Amniotic stem cell (primary cell): ENCODE measurements around the gene ATL3.
"Not testable (repeated sequence)": the region's sequence is repeated elsewhere in the genome, so short reads cannot be mapped to it uniquely, and the experiment has no call there.

Experiments used
- DNase-seq: peaks from one replicate; lab custom pipeline; 2025; lab: John Stamatoyannopoulos, UW

Gene ATL3

DNA sequence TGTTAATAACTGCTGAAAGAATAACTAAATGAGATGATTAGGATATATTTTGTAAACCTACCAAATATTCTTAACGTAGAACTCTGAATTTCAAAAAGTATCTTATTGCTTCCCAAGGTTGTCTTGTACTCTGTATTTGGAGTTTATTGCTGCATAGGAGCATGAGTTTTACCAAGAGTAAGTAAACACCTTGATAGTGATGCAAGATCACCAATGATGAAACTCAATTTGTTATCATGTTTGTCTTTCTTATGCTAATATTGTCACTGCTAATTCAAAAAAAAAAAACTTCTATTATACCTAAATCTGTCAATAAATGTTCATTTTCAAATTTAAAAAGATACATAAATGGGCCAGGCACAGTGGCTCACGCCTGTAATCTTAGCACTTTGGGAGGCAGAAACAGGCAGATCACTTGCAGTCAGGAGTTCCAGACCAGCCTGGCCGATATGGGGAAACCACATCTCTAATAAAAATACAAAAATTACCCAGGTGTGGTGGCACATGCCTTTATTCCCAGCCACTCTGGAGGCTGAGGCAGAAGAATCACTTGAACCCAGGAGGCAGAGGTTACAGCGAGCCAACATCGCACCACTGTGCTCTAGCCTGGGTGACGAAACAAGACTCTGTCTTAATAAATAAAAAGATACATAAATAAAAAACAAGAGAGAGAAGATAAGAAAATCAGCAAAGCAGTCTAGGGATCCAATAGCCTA is 84.6 kb downstream of the ATL3 start:
- DNase-seq = no peak

DNA sequence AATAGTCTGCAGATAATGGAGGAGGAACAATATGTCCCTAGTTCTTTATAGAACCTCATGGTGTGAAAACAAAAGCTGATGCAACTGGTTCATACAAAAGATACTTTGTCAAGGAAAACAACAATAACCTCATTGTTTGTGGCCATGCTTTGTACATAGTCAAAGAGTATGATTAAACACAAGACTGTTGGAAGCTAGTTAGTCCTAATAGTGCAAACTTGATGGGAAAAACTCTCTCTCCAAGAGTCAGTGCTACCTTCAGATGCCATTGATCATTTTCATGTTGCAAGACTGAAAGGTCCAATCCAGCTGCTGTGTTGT is 87.9 kb downstream of the ATL3 start:
- no peak for DNase-seq

DNA sequence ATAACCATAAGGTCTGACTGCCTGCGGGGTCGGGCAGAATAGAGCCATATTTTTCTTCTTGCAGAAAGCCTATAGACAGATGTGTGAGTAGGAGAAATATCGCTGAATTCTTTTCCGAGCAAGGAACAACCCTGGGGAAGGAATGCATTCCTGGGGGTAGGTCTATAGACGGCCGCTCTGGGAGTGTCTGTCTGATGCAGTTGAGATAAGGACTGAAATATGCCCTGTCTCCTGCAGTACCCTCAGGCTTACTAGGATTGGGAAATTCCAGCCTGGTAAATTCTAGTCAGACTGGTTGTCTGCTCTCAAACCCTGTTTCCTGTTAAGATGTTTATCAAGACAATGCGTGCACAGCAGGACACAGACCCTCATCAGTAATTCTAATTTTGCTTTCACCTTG is 90.0 kb downstream of the ATL3 start:
- DNase-seq = not testable (repeated sequence)

DNA sequence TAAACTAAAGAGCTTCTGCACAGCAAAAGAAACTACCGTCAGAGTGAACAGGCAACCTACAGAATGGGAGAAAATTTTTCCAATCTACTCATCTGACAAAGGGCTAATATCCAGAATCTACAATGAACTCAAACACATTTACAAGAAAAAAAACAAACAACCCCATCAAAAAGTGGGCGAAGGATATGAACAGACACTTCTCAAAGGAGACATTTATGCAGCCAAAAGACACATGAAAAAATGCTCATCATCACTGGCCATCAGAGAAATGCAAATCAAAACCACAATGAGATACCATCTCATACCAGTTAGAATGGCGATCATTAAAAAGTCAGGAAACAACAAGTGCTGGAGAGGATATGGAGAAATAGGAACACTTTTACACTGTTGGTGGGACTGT is 92.3 kb downstream of the ATL3 start:
- not testable (repeated sequence) for DNase-seq

DNA sequence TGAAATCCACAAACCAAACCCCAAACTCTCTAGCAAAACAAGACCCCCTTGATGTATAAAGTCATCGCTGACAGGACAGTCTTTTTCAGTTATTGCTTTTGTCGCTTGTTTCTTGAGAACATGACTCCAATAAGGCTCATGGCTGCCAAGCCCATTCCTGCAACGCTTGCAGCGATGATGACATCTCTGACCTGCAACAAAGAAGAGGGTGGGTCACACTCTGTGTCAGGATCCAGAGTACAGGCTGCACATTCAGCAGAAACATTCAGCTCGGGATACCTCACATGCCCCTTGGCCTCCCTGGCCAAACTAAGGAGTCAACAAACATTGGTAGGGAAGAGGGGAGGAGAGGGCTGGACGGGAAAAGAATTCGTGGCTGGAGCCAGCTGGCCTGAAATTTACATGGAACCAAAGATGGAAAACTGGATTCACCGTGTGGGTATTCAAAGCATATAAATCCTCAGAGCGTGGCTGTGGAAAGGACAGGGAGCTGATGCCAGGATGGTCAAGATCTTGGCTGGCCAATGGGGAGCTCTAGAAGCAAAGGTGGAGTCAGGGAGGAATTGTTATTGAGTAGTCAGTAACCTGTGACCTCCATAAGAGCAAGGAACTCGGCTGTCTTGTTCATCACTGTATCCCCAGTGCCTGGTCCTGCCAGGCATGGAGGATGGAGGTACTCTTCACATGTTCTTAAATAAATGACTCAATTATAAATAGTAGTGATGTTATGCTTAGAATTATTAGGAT is 96.1 kb downstream of the ATL3 start:
- no peak for DNase-seq
